ENCODE results near the gene LYPD6. TPM values are rescaled to one million over a fixed set of nuclear protein-coding genes. Genes with fewer than 3 reads are reported as not detected.

Gene LYPD6
- total and polyA plus RNA-seq, 10 donors = 0.05 to 2.3 (median 0.41) TPM

GRCh38 chr2:149415086-149415485, 84.7 kb downstream of the LYPD6 start:
- H3K27ac ChIP-seq = peak overlapping the region in 3 of 8 donors; percentile 9 to 23 (median 18)
- no peaks in the 10 kb centered on the region for H3K27me3 ChIP-seq (replicated peaks in 1 of 7)
- no peaks in the 10 kb centered on the region for H3K9me3 ChIP-seq
- DNase-seq = no peak
- no peaks in the 10 kb centered on the region for H3K4me1 ChIP-seq
- no peak overlapping the region for H3K4me3 ChIP-seq
- WGBS, 5 donors = 48 to 63% (median 56%) methylated on average over 1 of the region's 1 CpG
- intact Hi-C loops (cut with DNase I; ENCODE audit: low total_unique reads) = no loop called here
- TF ChIP-seq POLR2AphosphoS5 (IDR thresholded peaks at IDR 0.05) (no peak), POLR2A (IDR thresholded peaks at IDR 0.05) (no peak), CTCF (IDR thresholded peaks at IDR 0.05 in 8 of 11, conservative IDR thresholded peaks at IDR 0.05 in 3 of 11) (no peak)
- no peaks in the 10 kb centered on the region for H3K36me3 ChIP-seq

- Histone ChIP-seq H3K4me3 (no peak overlapping the region), H3K9me3 (no peaks in the 10 kb centered on the region), H3K36me3 (no peaks in the 10 kb centered on the region), H3K4me1 (no peaks in the 10 kb centered on the region), H3K27me3 (replicated peaks in 1 of 7) (peaks cover 0 to 4% (median 0%) of the 10 kb centered on the region in 7 donors), H3K27ac (no peak overlapping the region)
- 80 to 85% (median 84%) methylated on average over 5 of the region's 5 CpGs for WGBS, 5 donors
- intact Hi-C loops (cut with DNase I; ENCODE audit: low total_unique reads) = no loop called here
- no peak for TF ChIP-seq CTCF (IDR thresholded peaks at IDR 0.05 in 8 of 11, conservative IDR thresholded peaks at IDR 0.05 in 3 of 11)
- no peak for TF ChIP-seq POLR2AphosphoS5 (IDR thresholded peaks at IDR 0.05)
- TF ChIP-seq POLR2A (IDR thresholded peaks at IDR 0.05) = no peak
- DNase-seq = no peak
These were observed 87.7 kb downstream of the LYPD6 start for GRCh38 chr2:149418065-149418464.

- WGBS, 5 donors = 81 to 85% (median 81%) methylated on average over 13 of the region's 13 CpGs
- no peaks in the 10 kb centered on the region for H3K9me3 ChIP-seq
- no peaks in the 10 kb centered on the region for H3K4me1 ChIP-seq
- H3K36me3 ChIP-seq = no peaks in the 10 kb centered on the region
- peaks cover 0 to 11% (median 0%) of the 10 kb centered on the region in 7 donors for H3K27me3 ChIP-seq (replicated peaks in 1 of 7)
- DNase-seq = no peak
- TF ChIP-seq POLR2A (IDR thresholded peaks at IDR 0.05) (no peak), POLR2AphosphoS5 (IDR thresholded peaks at IDR 0.05) (no peak), CTCF (IDR thresholded peaks at IDR 0.05 in 8 of 11, conservative IDR thresholded peaks at IDR 0.05 in 3 of 11) (no peak)
- H3K27ac ChIP-seq = no peak overlapping the region
- no peak overlapping the region for H3K4me3 ChIP-seq
- intact Hi-C loops (cut with DNase I; ENCODE audit: low total_unique reads) = no loop called here
These were observed 89.9 kb downstream of the LYPD6 start for GRCh38 chr2:149420053-149420963.

GRCh38 chr2:149421791-149422190, 91.4 kb downstream of the LYPD6 start:
- TF ChIP-seq CTCF (IDR thresholded peaks at IDR 0.05 in 8 of 11, conservative IDR thresholded peaks at IDR 0.05 in 3 of 11) = no peak
- TF ChIP-seq POLR2AphosphoS5 (IDR thresholded peaks at IDR 0.05) = no peak
- TF ChIP-seq POLR2A (IDR thresholded peaks at IDR 0.05) = no peak
- DNase-seq = no peak
- Histone ChIP-seq H3K27me3 (replicated peaks in 1 of 7) (peaks cover 0 to 11% (median 0%) of the 10 kb centered on the region in 7 donors), H3K4me3 (no peak overlapping the region), H3K27ac (no peak overlapping the region), H3K9me3 (no peaks in the 10 kb centered on the region), H3K4me1 (no peaks in the 10 kb centered on the region), H3K36me3 (no peaks in the 10 kb centered on the region)
- 71 to 79% (median 76%) methylated on average over 4 of the region's 4 CpGs for WGBS, 5 donors
- intact Hi-C loops (cut with DNase I; ENCODE audit: low total_unique reads) = no loop called here

Measured in spleen (tissue), 11 donors.